Measurements from ENCODE around the gene EPPIN. TPM values are rescaled to one million over a fixed set of nuclear protein-coding genes. Genes with fewer than 3 reads are reported as not detected.

Gene EPPIN
- total RNA-seq, 4 donors from 2014 or later, result not detected

- Histone ChIP-seq H3K27me3 (peaks cover 47% of the 10 kb centered on the region), H3K4me1 (no peaks in the 10 kb centered on the region), H3K4me3 (no peak within 1 kb of the TSS), H3K27ac (no peak within 1 kb of the TSS), H3K9me3 (no peaks in the 10 kb centered on the region), H3K36me3 (no peaks in the 10 kb centered on the region)
- WGBS, 2 donors (ENCODE audit: low coverage in 1 of 2), result no CpG with 5 or more reads among the region's 2 CpGs
- ATAC-seq, result no peak
- no peak for TF ChIP-seq POLR2AphosphoS5 (IDR thresholded peaks at IDR 0.05)
- TF ChIP-seq EP300 (IDR thresholded peaks at IDR 0.05), result no peak
- TF ChIP-seq CTCF (IDR thresholded peaks at IDR 0.05), result no peak
- TF ChIP-seq POLR2A (IDR thresholded peaks at IDR 0.05), result no peak
These were observed 7.8 kb downstream of the EPPIN start, which contains the start of gene WFDC6 for GRCh38 chr20:45539382-45539781. TSS of gene WFDC6 (minus strand) at chr20:45539482. CDS start at chr20:45539407, 75 bp downstream.

GRCh38 chr20:45538209-45538799 lies 8.9 kb downstream of the EPPIN start:
- H3K4me1 ChIP-seq, result no peaks in the 10 kb centered on the region
- H3K9me3 ChIP-seq, result no peaks in the 10 kb centered on the region
- no peak overlapping the region for H3K4me3 ChIP-seq
- TF ChIP-seq EP300 (IDR thresholded peaks at IDR 0.05) (no peak), CTCF (IDR thresholded peaks at IDR 0.05) (no peak), POLR2A (IDR thresholded peaks at IDR 0.05) (no peak), POLR2AphosphoS5 (IDR thresholded peaks at IDR 0.05) (no peak)
- ATAC-seq, result no peak
- WGBS, 2 donors (ENCODE audit: low coverage in 1 of 2), result 33 to 40% methylated on average over 1 to 2 of the region's 7 CpGs
- peaks cover 47% of the 10 kb centered on the region for H3K27me3 ChIP-seq
- no peak overlapping the region for H3K27ac ChIP-seq
- no peaks in the 10 kb centered on the region for H3K36me3 ChIP-seq

DNA sequence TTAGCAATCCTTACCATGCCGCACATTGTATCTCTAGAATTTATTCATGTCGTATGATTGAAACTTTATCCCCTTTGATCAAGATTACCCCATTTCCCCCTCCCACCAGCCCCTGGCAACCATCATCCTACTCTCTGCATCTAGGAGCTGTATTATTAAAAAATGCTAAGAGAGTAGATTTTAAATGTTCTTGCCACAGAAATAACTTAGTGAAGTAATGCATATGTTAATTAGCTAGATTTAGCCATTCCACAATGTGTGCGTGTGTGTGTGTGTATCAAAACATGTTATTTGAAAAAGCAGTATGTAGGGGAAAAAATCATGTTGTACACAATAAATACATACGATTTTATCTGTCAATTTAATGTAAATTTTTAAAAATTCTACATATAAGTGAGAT lies 19.9 kb downstream of the EPPIN start:
- H3K27ac ChIP-seq, result no peak overlapping the region
- no peak overlapping the region for H3K4me3 ChIP-seq
- no peaks in the 10 kb centered on the region for H3K4me1 ChIP-seq
- TF ChIP-seq POLR2AphosphoS5 (IDR thresholded peaks at IDR 0.05), result no peak
- no peak for TF ChIP-seq POLR2A (IDR thresholded peaks at IDR 0.05)
- no peak for TF ChIP-seq CTCF (IDR thresholded peaks at IDR 0.05)
- TF ChIP-seq EP300 (IDR thresholded peaks at IDR 0.05), result no peak
- ATAC-seq, result no peak
- WGBS, 2 donors (ENCODE audit: low coverage in 1 of 2), result 64 to 69% methylated on average over 4 of the region's 4 CpGs
- no peaks in the 10 kb centered on the region for H3K36me3 ChIP-seq
- H3K9me3 ChIP-seq, result no peaks in the 10 kb centered on the region
- peaks cover 33% of the 10 kb centered on the region for H3K27me3 ChIP-seq

- Histone ChIP-seq H3K9me3 (no peaks in the 10 kb centered on the region), H3K27me3 (peaks cover 23% of the 10 kb centered on the region), H3K27ac (no peak overlapping the region), H3K4me3 (no peak overlapping the region), H3K36me3 (no peaks in the 10 kb centered on the region), H3K4me1 (no peaks in the 10 kb centered on the region)
- WGBS, 2 donors (ENCODE audit: low coverage in 1 of 2), result 44 to 72% methylated on average over 1 of the region's 1 CpG
- TF ChIP-seq POLR2A (IDR thresholded peaks at IDR 0.05) (no peak), POLR2AphosphoS5 (IDR thresholded peaks at IDR 0.05) (no peak), CTCF (IDR thresholded peaks at IDR 0.05) (no peak), EP300 (IDR thresholded peaks at IDR 0.05) (no peak)
- no peak for ATAC-seq
These were observed 23.4 kb downstream of the EPPIN start for GRCh38 chr20:45523821-45524220.

DNA sequence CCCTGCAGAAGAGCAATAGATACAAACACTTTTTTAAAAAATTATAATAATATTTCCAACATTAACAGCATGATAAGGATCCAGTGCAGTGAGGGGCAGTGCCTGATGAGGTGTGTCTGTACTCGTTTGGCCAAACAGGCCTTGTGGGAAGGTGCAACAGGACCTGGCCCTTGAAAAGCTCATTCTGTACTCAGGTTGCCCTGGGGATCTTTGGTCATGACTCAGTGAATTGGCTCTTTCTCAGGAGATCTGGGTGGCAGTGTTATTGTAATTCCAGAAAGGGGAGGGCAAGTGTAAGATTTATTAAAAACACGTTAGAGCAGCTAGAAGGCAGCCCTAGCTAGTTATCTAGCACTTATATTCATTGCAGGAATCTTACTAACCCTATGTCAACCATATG lies 28.9 kb downstream of the EPPIN start:
- no peak overlapping the region for H3K27ac ChIP-seq
- no peaks in the 10 kb centered on the region for H3K36me3 ChIP-seq
- H3K27me3 ChIP-seq, result peaks cover 9% of the 10 kb centered on the region
- no peaks in the 10 kb centered on the region for H3K9me3 ChIP-seq
- no peak for TF ChIP-seq CTCF (IDR thresholded peaks at IDR 0.05)
- no peak for TF ChIP-seq POLR2AphosphoS5 (IDR thresholded peaks at IDR 0.05)
- no peak for TF ChIP-seq POLR2A (IDR thresholded peaks at IDR 0.05)
- TF ChIP-seq EP300 (IDR thresholded peaks at IDR 0.05), result no peak
- WGBS, 2 donors (ENCODE audit: low coverage in 1 of 2), result 23 to 43% methylated on average over 2 of the region's 2 CpGs
- no peak overlapping the region for H3K4me3 ChIP-seq
- no peak for ATAC-seq
- H3K4me1 ChIP-seq, result no peaks in the 10 kb centered on the region
